ENCODE data around the gene CCDC40.

Gene CCDC40

DNA sequence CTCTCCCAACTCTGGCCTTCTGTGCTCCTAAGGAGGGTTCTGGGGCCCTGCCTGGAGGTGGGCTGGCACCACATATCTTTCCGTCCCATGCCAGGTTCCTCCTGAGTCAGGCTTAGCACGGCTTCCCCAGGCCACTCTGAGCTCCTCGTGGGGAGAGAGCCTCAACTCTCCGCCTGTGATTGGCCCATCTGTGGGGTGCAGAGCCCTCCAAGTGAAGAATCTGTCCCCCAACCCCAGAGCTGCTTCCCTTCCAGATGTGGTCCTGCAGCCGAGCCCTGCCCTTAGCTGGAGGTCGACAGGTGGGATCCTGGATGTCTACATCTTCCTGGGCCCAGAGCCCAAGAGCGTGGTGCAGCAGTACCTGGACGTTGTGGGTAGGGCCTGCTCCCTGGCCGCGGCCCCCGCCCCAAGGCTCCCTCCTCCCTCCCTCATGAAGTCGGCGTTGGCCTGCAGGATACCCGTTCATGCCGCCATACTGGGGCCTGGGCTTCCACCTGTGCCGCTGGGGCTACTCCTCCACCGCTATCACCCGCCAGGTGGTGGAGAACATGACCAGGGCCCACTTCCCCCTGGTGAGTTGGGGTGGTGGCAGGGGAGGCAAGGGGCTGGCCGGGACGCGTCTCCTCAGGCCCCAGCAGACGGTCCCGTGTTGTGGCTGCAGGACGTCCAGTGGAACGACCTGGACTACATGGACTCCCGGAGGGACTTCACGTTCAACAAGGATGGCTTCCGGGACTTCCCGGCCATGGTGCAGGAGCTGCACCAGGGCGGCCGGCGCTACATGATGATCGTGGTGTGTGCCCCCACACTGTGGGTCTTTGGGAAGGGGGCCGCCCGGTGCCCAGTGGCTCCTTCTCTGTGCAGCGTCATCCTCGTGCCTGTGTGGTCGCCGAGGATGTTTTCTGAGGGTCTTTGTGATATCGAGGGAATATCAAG is 71.9 kb downstream of the CCDC40 start:
- H3K4me1 ChIP-seq, result no peaks in the 10 kb centered on the region
- no peaks in the 10 kb centered on the region for H3K9me3 ChIP-seq (ENCODE audit: control insufficient read depth, low read length)
- no peak overlapping the region for H3K9ac ChIP-seq
- H3K27ac ChIP-seq, result no peak overlapping the region
- no peaks in the 10 kb centered on the region for H3K36me3 ChIP-seq (ENCODE audit: control insufficient read depth, insufficient read depth, low read length)
- H3K4me2 ChIP-seq (ENCODE audit: low read length), result no peak overlapping the region
- no peaks in the 10 kb centered on the region for H3K27me3 ChIP-seq (ENCODE audit: control insufficient read depth, insufficient read depth, low read length)
- no peak overlapping the region for H3K4me3 ChIP-seq (ENCODE audit: low read depth, low read length)
- TF ChIP-seq, protein P1, sequence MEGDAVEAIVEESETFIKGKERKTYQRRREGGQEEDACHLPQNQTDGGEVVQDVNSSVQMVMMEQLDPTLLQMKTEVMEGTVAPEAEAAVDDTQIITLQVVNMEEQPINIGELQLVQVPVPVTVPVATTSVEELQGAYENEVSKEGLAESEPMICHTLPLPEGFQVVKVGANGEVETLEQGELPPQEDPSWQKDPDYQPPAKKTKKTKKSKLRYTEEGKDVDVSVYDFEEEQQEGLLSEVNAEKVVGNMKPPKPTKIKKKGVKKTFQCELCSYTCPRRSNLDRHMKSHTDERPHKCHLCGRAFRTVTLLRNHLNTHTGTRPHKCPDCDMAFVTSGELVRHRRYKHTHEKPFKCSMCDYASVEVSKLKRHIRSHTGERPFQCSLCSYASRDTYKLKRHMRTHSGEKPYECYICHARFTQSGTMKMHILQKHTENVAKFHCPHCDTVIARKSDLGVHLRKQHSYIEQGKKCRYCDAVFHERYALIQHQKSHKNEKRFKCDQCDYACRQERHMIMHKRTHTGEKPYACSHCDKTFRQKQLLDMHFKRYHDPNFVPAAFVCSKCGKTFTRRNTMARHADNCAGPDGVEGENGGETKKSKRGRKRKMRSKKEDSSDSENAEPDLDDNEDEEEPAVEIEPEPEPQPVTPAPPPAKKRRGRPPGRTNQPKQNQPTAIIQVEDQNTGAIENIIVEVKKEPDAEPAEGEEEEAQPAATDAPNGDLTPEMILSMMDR (IDR thresholded peaks at IDR 0.05), result no peak
- H3K79me2 ChIP-seq, result no peaks in the 10 kb centered on the region
- no peak overlapping the region for H2AFZ ChIP-seq

DNA sequence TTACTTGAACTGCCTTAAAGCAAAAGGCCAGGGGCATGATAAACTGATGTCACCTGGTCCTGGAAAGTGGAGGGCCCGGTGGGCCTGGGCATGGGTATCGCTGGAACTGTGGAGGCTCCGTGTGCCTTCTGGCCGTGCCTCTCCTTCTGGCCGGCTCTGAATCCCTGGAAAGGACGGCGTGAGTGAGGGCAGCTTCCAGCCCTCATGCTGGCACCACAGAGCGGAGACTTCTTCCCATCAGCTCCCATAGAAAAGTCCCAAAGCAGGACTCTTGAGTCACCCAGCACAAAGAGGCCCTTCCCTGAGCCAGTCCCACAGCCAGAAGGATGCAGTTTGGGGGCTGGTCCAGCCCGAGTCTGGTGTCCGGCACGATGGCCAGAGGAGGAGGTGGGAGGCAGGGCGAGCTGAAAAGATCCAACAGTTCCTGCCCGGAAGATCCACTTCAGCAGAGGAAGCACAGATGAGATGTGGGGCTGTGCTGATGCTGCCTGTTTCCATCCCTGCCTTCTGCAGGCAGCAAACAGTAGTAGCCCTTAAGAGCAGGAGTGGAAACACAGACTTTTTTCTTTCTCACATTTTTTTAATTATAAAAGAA is 72.7 kb downstream of the CCDC40 start:
- no peaks in the 10 kb centered on the region for H3K36me3 ChIP-seq (ENCODE audit: control insufficient read depth, insufficient read depth, low read length)
- TF ChIP-seq, protein P1 (IDR thresholded peaks at IDR 0.05), result no peak
- no peak overlapping the region for H3K9ac ChIP-seq

DNA sequence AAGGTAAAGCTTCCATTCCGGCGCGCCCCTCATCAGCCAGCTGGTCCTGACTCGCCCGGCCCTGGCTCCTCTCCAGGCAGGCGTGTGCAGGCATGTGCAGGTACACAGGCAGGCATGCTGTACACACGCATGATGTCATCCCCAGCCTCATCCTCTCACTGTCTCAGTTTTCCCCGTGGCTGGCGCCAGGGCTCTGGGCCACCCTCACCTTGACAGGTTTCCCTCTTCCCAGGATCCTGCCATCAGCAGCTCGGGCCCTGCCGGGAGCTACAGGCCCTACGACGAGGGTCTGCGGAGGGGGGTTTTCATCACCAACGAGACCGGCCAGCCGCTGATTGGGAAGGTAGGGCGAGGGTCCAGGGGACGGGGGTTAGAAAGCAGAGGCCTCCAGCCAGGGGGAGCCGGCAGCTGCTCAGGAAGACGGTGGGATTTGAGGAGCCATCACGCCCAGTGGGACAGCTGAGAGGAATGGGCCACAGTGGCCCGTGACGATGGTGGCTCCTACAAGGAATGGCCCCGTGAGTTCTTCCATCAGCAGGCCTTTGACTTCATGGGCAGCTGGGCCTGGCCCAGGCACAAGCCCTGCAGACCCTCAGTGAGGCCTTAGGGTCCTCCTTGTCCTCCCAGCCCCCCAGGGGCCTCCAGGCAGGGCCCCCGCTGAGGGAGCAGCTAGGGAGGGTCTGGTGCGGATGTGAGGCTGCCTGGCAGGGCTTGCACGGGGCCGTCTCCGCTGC is 73.4 kb downstream of the CCDC40 start:
- Histone ChIP-seq H3K9ac (no peak overlapping the region), H3K79me2 (no peaks in the 10 kb centered on the region), H3K4me1 (no peaks in the 10 kb centered on the region), H3K9me3 (ENCODE audit: control insufficient read depth, low read length) (no peaks in the 10 kb centered on the region), H3K4me3 (ENCODE audit: low read depth, low read length) (no peak overlapping the region), H3K36me3 (ENCODE audit: control insufficient read depth, insufficient read depth, low read length) (no peaks in the 10 kb centered on the region), H3K27ac (no peak overlapping the region), H3K4me2 (ENCODE audit: low read length) (no peak overlapping the region), H3K27me3 (ENCODE audit: control insufficient read depth, insufficient read depth, low read length) (no peaks in the 10 kb centered on the region), H2AFZ (no peak overlapping the region)
- TF ChIP-seq, protein P1 (IDR thresholded peaks at IDR 0.05), result no peak

More for the DNA sequence above, 72.7 kb downstream of the CCDC40 start:
- Histone ChIP-seq H3K9me3 (ENCODE audit: control insufficient read depth, low read length) (no peaks in the 10 kb centered on the region), H3K27me3 (ENCODE audit: control insufficient read depth, insufficient read depth, low read length) (no peaks in the 10 kb centered on the region), H2AFZ (no peak overlapping the region), H3K27ac (no peak overlapping the region), H3K79me2 (no peaks in the 10 kb centered on the region), H3K4me1 (no peaks in the 10 kb centered on the region), H3K4me3 (ENCODE audit: low read depth, low read length) (no peak overlapping the region), H3K4me2 (ENCODE audit: low read length) (no peak overlapping the region)

DNA sequence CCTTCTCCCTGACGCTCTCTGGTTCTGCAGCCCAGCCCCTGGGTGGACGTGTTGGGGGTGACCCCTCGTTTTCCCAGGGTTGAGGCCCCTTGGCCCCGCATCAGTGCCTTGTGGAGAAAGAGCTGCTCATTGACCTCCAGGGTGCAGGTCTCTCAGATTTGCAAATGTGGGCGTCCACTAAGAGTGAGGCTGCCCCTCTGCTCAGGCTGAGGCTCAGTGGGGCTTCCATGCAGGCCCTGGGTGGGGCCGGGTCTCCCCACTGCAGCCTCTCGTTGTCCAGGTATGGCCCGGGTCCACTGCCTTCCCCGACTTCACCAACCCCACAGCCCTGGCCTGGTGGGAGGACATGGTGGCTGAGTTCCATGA is 74.0 kb downstream of the CCDC40 start:
- no peaks in the 10 kb centered on the region for H3K27me3 ChIP-seq (ENCODE audit: control insufficient read depth, insufficient read depth, low read length)
- H3K27ac ChIP-seq, result no peak overlapping the region
- no peak overlapping the region for H3K4me3 ChIP-seq (ENCODE audit: low read depth, low read length)
- H3K9me3 ChIP-seq (ENCODE audit: control insufficient read depth, low read length), result no peaks in the 10 kb centered on the region
- no peak overlapping the region for H3K4me2 ChIP-seq (ENCODE audit: low read length)
- no peaks in the 10 kb centered on the region for H3K36me3 ChIP-seq (ENCODE audit: control insufficient read depth, insufficient read depth, low read length)
- TF ChIP-seq, protein P1 (IDR thresholded peaks at IDR 0.05), result no peak
- H2AFZ ChIP-seq, result no peak overlapping the region
- H3K79me2 ChIP-seq, result no peaks in the 10 kb centered on the region
- H3K9ac ChIP-seq, result no peak overlapping the region
- H3K4me1 ChIP-seq, result no peaks in the 10 kb centered on the region
